Heart left ventricle (tissue), 13 donors: Measurements from ENCODE around the gene TMBIM4.

Source experiments
- POLR2A ChIP-seq, 2 donors: fragments of 450-650 bp; IDR thresholded peaks; one replicate each; pipeline ENCODE4 v1.6.1; 2017; ENCODE audit warnings: antibody characterized with exemption in 2 of 2, mild to moderate bottlenecking in 2 of 2, moderate library complexity in 2 of 2
- TF ChIP-seq, protein P1 (sequence below), 12 donors: fragments of 200-600 bp; sonication (generic) in 4 of 12; IDR thresholded peaks; one replicate each; pipeline versions ENCODE4 v1.5.0 to v1.8.0; 2018 to 2022; ENCODE audit warnings: antibody characterized with exemption in 12 of 12, mild to moderate bottlenecking in 5 of 12
- donor health status: ischemic (EF 13 %, LVEDD 7.1; RV severe dilation, severe dysfunction).
- donor health status: DM: no; HTN: yes; CAD: no.
- donor health status: DM: no; HTN: no; CAD: no.
- donor health status: ischemic (EF 25% LVEDD 6.9; RV normal size, moderate dysfunction).
- donor health status: ischemic (EF 25% LVEDD 5.7; RV mildly dilated, moderate dysfunction).
- donor health status: ischemic (EF 35%, LVEDD 5.7; RV mildly dilated, moderate dysfunction).
- donor health status: nonischemic (EF 11% LVEDD 7.7; RV severe dilation, severe dysfunction).
- donor health status: DM: yes; HTN: yes; CAD: no.
- donor health status: PGD.
- donor health status: ischemic (EF 29% LVEDD 5.4; RV normal size, mild dysfunction).
- donor health status: nonischemic (EF 23%, LVEDD 6.1; RV moderate dilation, normal function).

DNA sequence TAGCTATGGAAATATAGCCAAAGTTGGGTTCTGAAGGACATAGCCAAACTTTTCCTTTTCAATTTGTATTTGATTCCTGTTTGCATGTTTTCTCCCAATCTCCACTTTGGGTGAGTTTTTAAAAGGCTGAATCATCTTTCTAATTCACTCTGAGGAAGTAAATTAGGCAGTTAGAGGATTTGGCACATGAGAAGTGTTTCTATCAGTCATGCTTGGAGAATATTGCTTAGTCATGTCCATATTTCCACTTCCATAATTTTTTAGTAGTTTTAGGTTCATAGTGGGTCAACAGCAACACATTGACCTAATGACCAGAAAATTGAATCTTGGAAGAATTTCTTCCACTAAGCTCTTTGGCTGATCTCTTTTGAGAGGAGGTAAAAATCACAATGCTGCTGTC is 41.0 kb upstream of the TMBIM4 start:
- TF ChIP-seq, protein P1, sequence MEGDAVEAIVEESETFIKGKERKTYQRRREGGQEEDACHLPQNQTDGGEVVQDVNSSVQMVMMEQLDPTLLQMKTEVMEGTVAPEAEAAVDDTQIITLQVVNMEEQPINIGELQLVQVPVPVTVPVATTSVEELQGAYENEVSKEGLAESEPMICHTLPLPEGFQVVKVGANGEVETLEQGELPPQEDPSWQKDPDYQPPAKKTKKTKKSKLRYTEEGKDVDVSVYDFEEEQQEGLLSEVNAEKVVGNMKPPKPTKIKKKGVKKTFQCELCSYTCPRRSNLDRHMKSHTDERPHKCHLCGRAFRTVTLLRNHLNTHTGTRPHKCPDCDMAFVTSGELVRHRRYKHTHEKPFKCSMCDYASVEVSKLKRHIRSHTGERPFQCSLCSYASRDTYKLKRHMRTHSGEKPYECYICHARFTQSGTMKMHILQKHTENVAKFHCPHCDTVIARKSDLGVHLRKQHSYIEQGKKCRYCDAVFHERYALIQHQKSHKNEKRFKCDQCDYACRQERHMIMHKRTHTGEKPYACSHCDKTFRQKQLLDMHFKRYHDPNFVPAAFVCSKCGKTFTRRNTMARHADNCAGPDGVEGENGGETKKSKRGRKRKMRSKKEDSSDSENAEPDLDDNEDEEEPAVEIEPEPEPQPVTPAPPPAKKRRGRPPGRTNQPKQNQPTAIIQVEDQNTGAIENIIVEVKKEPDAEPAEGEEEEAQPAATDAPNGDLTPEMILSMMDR (IDR thresholded peaks at IDR 0.05) = no peak
- TF ChIP-seq POLR2A (IDR thresholded peaks at IDR 0.05) = no peak
